ENCODE results near the gene IGFALS.

Gene IGFALS

DNA sequence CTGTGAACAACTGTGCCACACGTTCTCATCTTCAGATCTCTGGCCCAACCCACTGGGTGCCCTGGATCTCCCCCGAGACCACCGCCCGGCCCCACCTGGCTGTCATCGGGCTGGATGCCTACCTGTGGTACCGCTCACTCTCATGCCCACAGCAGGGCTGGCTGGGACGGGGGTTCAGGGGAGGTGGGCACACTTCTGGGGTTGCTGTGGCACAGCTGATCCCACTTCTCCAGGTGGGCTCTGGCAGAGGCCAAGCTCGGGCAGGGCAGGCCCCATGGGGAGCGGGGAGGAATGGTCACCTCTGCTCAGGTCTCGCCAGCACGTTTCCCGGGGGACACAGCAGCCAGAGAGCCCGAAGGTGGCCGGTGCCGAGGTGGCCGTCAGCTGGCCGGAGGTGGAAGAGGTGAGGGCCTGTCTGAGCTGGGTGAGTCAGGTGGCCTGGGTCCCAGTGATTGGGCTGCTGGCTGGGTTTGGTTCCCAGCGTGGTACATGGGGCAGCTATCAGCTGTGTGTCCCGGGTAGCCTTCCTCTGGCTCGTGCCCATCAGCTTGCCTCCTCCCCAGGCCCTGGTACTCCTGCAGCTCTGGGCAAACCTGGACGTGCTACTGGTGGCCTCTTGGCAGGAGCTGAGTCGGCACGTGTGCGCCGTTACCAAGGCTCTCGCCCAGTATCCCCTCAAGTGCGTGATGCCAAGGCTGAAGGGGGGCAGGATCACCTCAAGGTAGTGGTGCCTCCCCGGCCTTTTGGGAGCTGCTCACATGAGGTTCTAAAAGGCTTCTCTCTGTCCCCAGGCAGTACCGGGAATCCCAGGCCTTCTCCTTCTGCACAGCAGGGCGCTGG lies 18.3 kb downstream of the IGFALS start:
- DNase-seq: no peak

GRCh38 chr16:1774448-1774780 lies 19.1 kb downstream of the IGFALS start:
- DNase-seq: no peak

GRCh38 chr16:1773703-1774447 lies 19.6 kb downstream of the IGFALS start:
- DNase-seq: no peak

DNA sequence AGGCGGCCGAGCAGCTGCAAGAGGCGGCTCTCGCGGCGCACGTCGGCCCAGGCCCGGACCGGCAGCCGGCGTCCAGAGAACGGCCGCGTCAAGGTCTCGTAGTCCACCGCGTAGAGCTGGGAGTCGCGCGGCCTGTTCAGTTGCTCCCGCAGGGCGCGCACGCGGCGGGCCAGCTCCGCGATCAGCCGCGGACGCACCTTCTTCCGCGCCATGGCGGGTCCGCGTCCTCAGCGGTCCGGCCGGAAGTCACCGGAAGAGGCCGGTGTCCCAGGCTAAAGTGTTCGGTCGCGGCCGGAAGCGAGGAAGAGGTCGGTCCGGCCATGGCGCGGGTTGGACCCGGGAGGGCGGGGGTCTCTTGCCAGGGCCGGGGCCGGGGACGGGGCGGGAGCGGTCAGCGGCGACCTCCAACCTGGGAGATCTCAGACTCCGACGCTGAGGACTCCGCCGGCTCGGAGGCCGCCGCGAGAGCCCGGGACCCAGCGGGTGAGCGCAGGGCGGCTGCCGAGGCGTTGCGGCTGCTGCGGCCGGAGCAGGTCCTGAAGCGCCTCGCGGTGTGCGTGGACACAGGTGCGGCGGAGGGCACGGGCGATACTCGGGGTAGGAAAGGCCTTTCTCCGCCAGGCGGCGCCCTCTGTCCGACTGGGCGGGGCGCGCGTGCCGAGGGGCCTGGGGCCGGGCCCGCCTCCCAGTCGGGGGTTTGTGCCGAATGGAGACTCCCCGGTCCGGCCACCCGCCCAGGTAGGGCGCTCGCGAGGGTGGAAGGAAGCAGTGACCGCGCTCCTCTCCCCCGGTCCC lies 20.4 kb downstream of the IGFALS start, which contains the start of gene MRPS34:
Gene MRPS34 (minus strand): TSS at position 227 of the 795 bp plus-strand sequence. CDS start 15 bp downstream, at position 212.
- no peak for DNase-seq

DNA sequence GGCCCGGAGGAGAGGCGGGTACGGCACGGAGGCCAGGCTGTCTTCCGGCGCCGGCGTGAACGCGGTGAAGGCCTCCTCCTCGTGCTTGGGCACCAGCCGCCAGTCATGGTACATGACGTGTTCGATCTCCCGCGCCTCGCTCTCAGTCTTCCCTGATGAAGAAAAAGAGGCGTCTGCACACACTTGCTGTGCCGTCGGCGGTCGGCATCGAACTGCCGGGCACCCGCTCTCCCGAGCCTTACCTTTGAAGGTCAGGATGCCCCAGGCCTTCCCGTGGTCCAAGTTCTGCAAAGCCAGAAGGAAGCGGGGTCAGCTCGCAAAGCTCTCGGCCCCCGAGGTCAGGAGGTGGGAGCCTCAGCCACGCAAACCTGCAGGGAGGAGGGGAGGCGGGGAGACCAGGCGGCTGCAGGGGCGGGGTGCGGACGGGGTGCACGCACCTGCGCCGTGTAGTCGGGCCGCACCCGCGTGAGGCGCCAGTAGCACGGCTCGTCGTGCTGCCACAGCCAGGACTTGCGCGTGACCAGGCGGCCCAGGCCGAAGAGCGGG lies 21.1 kb downstream of the IGFALS start, which contains the start of gene EME2:
Gene EME2 (plus strand): TSS at position 449 of the 546 bp plus-strand sequence. CDS start 418 bp downstream, outside the sequence.
- DNase-seq: no peak

GRCh38 chr16:1771864-1772361 lies 21.6 kb downstream of the IGFALS start:
- DNase-seq: no peak

GRCh38 chr16:1771188-1771863 lies 22.2 kb downstream of the IGFALS start, which contains the start of gene NME3:
Gene NME3, minus strand, starts transcription at chr16:1771543. Its CDS starts 9 bp downstream, at chr16:1771534.
- DNase-seq: no peak

- DNase-seq: no peak
Measured at GRCh38 chr16:1770328-1771187, 22.9 kb downstream of the IGFALS start.

- no peak for DNase-seq
Measured at GRCh38 chr16:1769402-1770300, 23.9 kb downstream of the IGFALS start.

- DNase-seq: no peak
Measured at GRCh38 chr16:1768767-1769401, 24.6 kb downstream of the IGFALS start.

GRCh38 chr16:1768061-1768766 lies 25.3 kb downstream of the IGFALS start:
- no peak for DNase-seq

GRCh38 chr16:1767116-1767994 lies 26.1 kb downstream of the IGFALS start:
- DNase-seq: no peak

- DNase-seq: no peak
Measured at GRCh38 chr16:1766701-1767100, 26.8 kb downstream of the IGFALS start.

DNA sequence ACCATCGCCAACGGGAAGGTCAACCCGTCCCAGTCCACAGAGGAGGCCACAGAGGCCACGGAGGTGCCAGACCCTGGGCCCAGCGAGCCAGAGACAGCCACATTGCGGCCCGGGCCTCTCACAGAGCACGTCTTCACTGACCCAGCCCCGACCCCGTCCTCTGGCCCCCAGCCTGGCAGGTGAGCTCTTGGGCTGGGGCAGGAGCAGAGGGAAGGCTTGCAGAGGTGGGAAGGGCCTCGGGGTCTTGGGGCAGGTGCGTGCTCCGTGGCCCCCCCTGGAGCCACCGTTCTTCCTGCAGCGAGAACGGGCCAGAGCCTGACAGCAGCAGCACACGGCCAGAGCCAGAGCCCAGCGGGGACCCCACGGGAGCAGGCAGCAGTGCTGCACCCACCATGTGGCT lies 27.3 kb downstream of the IGFALS start:
- DNase-seq: no peak

DNA sequence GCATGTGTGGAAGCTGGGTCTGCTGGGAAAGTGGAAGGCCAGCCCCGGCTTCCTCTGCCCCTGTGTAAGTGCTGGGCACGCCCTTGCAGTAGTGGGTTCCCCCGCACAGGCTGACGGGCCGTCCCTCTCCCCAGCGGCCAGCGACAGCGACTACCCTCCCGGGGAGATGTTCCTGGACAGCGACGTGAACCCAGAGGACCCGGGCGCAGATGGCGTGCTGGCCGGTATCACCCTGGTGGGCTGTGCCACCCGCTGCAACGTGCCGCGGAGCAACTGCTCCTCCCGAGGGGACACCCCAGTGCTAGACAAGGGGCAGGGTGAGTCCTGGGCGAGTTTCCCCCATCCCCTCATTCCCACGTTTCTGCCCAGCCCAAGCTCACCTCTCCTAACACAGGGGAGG lies 27.7 kb downstream of the IGFALS start:
- no peak for DNase-seq

- no peak for DNase-seq
Measured at GRCh38 chr16:1764971-1765370, 28.5 kb downstream of the IGFALS start.

All from NCI-H1436 treated with DMSO at 0.1 percent for 48 hours (cell line).